Left lung (tissue), 10 donors: ENCODE data around the gene XPR1. TPM values are rescaled to one million over a fixed set of nuclear protein-coding genes. Genes with fewer than 3 reads are reported as not detected.

Source experiments
- ATAC-seq: fragments of 200-7000 bp; cut with Tn5 transposase; one replicate; pipeline ENCODE4 v1.9.1; 2020; ENCODE audit warnings: moderate library complexity
- DNase-seq, 4 donors: peaks; one replicate each; pipeline ENCODE4 v3.0.0-alpha.2; 2013 to 2020
- H3K27ac ChIP-seq, 2 donors: fragments of 200-600 bp; sonication (generic) in 1 of 2; one replicate each; pipeline versions ENCODE4 v1.5.0 to v1.8.0; 2020 to 2021
- H3K27me3 ChIP-seq, 2 donors: fragments of 200-600 bp; sonication (generic) in 1 of 2; one replicate each; pipeline versions ENCODE4 v1.5.0 to v1.8.0; 2020 to 2021
- H3K36me3 ChIP-seq, 2 donors: fragments of 200-600 bp; sonication (generic) in 1 of 2; one replicate each; pipeline versions ENCODE4 v1.5.0 to v1.8.0; 2020 to 2021
- H3K4me1 ChIP-seq, 2 donors: fragments of 200-600 bp; one replicate each; pipeline ENCODE4 v1.8.0; 2021
- H3K4me3 ChIP-seq, 2 donors: fragments of 200-600 bp; sonication (generic) in 1 of 2; one replicate each; pipeline versions ENCODE4 v1.5.0 to v1.8.0; 2020 to 2021; ENCODE audit warnings: mild to moderate bottlenecking in 1 of 2
- H3K9me3 ChIP-seq, 2 donors: fragments of 200-600 bp; sonication (generic) in 1 of 2; one replicate each; pipeline versions ENCODE4 v1.5.0 to v1.8.0; 2020 to 2021
- intact Hi-C, 2 donors: fragments of 100-400 bp; cut with DNase I; formaldehyde crosslinking; loops; one replicate each; pipeline versions ENCODE4 v1.11.2 to v1.14.2; 2022
- polyA plus RNA-seq, 6 donors: library from polyadenylated mRNA; unstranded; fragments of 120-200 nt; gene quantifications; one replicate each; pipeline ENCODE4 v1.2.1, GENCODE V29; 2013; ENCODE audit not compliant: insufficient read length in 6 of 6
- total RNA-seq, 2 donors: library from RNA; stranded (reverse); fragmentation: NEBNext Ultra II Directional; extraction: Animal tissue kit (Norgen Biotek cat#: 25700); gene quantifications; one replicate each; pipeline ENCODE4 v1.2.1, GENCODE V29; 2021
- TF ChIP-seq, protein P1 (sequence below), 2 donors: fragments of 200-600 bp; sonication (generic) in 1 of 2; IDR thresholded peaks; one replicate each; pipeline versions ENCODE4 v1.5.0 to v1.8.0; 2021; ENCODE audit warnings: antibody characterized with exemption in 2 of 2
- donor health status: DM: no; HTN: yes; CAD: no.
- donor health status: DM: no; HTN: no; CAD: no.

XPR1 gene
- total and polyA plus RNA-seq, 8 donors = 24.6 to 34.2 (median 27.8) TPM

DNA sequence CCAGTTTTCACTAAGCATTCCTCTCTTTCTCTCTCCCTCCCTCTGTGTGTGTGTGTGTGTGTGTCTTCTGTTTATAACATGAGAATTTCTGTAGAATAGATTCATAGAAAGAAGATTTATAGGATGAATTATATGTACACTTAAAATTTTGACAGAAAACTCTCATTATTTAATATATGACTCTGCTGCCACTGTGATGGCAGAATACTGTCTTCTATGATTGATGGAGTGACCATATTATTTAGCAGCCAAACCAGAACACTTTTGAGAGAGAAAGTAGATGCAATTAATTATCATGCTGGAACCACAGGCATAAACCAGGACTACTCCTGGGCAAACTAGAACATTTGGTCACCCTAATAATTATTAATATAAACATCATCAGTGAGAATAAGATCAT lies 34.3 kb upstream of the XPR1 start:
- Histone ChIP-seq H3K27ac (no peak overlapping the region), H3K9me3 (no peaks in the 10 kb centered on the region), H3K4me1 (no peaks in the 10 kb centered on the region), H3K36me3 (no peaks in the 10 kb centered on the region), H3K4me3 (no peak overlapping the region), H3K27me3 (no peaks in the 10 kb centered on the region)
- DNase-seq = no peak
- no peak for ATAC-seq
- TF ChIP-seq, protein P1, sequence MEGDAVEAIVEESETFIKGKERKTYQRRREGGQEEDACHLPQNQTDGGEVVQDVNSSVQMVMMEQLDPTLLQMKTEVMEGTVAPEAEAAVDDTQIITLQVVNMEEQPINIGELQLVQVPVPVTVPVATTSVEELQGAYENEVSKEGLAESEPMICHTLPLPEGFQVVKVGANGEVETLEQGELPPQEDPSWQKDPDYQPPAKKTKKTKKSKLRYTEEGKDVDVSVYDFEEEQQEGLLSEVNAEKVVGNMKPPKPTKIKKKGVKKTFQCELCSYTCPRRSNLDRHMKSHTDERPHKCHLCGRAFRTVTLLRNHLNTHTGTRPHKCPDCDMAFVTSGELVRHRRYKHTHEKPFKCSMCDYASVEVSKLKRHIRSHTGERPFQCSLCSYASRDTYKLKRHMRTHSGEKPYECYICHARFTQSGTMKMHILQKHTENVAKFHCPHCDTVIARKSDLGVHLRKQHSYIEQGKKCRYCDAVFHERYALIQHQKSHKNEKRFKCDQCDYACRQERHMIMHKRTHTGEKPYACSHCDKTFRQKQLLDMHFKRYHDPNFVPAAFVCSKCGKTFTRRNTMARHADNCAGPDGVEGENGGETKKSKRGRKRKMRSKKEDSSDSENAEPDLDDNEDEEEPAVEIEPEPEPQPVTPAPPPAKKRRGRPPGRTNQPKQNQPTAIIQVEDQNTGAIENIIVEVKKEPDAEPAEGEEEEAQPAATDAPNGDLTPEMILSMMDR (IDR thresholded peaks at IDR 0.05) = no peak
- intact Hi-C loops = no loop called here

DNA sequence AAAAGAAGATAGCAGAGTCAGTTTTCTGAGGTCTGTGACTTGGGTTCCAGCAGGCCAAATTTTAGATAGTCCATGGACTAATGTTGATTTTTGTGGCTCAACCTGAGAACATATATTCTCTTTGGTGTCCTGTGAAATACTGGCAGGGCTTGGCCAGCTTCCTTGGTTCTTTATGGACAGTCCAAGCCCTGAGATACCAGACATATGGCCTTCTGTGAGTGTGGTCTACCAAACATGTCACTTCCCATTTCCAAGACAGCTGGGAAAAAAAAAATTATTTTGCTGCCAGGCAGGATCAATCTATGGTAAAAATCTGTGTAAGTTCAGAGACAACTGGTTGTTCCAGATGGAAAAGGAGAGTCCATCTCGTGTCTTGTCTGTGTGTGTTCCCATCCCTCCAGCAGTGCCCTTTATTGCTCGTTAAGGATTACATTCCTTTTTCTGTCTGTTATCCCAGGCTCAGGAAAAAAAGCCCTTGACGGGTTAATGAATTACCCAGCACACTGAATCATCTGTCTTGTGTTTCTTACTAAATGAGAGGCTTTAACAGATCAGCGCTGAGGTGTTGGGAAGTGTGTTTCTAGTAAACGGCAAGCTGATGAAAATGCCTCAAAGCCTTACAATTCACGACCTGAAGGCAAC lies 33.4 kb upstream of the XPR1 start:
- H3K4me1 ChIP-seq = no peaks in the 10 kb centered on the region
- no peaks in the 10 kb centered on the region for H3K36me3 ChIP-seq
- H3K9me3 ChIP-seq = no peaks in the 10 kb centered on the region
- intact Hi-C loops = no loop called here
- no peaks in the 10 kb centered on the region for H3K27me3 ChIP-seq
- TF ChIP-seq, protein P1 (IDR thresholded peaks at IDR 0.05) = no peak
- ATAC-seq (peak; percentile 84), DNase-seq (no peak)
- no peak overlapping the region for H3K4me3 ChIP-seq
- no peak overlapping the region for H3K27ac ChIP-seq

DNA sequence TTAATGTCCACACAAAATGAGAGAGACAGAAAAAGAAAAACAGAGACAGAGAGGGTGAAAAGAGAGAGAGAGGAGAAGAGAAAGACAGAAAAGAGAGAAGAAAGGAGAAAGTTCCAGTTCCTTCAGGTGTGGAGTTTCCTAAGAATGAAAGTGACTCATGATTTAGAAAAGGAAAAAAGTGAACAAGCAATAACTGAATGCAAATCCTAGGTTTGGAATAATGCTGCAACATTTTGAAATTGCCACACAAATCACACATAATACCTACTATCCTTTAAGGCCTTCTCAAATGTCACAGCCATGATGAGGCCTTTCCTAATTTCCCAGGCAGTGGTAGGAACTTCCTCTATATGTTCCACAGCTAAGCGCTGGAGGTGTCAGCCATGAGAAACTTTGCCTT lies 31.5 kb upstream of the XPR1 start:
- no peak for ATAC-seq
- TF ChIP-seq, protein P1 (IDR thresholded peaks at IDR 0.05) = no peak
- no peak for DNase-seq
- Histone ChIP-seq H3K27me3 (no peaks in the 10 kb centered on the region), H3K27ac (no peak overlapping the region), H3K4me1 (no peaks in the 10 kb centered on the region), H3K36me3 (no peaks in the 10 kb centered on the region), H3K4me3 (no peak overlapping the region), H3K9me3 (no peaks in the 10 kb centered on the region)
- intact Hi-C loops = no loop called here

DNA sequence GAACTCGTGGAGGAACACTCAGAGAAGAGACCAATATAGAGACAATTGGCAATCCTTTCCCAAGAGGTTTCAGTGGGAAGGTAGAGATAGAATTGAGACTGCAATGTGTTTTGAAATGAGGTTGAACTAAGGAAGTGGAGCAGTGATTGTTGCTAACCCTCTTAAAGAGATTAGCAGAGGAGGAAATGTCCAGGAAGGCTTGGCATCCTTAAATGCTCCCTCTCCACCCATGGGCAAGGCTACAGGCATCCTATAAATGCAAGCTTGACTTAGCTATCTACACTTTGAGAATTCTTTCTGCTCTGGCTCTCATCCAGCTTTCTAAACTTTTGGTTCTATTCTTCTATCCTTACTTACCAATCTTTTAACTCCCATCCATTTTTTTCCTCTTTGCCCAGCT lies 30.3 kb upstream of the XPR1 start:
- DNase-seq = no peak
- no peaks in the 10 kb centered on the region for H3K36me3 ChIP-seq
- no peak for ATAC-seq
- H3K4me1 ChIP-seq = no peaks in the 10 kb centered on the region
- H3K27ac ChIP-seq = no peak overlapping the region
- H3K9me3 ChIP-seq = no peaks in the 10 kb centered on the region
- no peaks in the 10 kb centered on the region for H3K27me3 ChIP-seq
- TF ChIP-seq, protein P1 (IDR thresholded peaks at IDR 0.05) = no peak
- intact Hi-C loops = no loop called here
- H3K4me3 ChIP-seq = no peak overlapping the region

DNA sequence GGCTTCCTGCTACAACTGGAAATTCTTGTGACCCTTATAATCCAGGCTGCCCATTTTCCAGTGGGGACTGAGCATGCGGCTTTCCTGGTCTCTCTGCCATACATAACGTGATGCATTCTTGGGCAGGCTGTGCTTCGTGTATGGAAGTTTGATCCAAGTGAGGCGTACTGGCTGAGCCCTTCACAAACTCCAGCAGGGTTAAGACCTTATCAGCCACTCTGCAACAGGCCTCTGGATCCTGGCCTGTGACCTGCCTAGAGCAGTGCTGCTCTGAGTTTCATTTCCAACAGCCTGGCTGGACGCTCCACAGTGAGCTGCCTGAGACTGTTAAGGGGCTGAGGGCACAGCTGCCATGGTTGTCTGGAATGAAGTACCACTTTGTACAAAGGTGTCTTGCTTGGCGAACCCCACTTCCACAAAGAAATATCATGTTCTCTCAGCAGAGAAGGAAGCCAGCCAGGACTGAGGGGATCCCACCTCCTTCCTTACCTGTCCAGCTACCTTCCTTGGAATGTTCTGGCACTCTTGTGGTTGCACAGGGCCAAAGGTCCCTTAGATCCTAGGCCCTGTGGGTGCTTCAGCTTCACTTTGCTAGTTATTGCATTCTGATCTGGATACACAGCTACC lies 28.5 kb upstream of the XPR1 start:
- no peak for ATAC-seq
- TF ChIP-seq, protein P1 (IDR thresholded peaks at IDR 0.05) = no peak
- no peaks in the 10 kb centered on the region for H3K9me3 ChIP-seq

More for the DNA sequence above, 28.5 kb upstream of the XPR1 start:
- Histone ChIP-seq H3K27me3 (no peaks in the 10 kb centered on the region), H3K4me1 (no peaks in the 10 kb centered on the region), H3K36me3 (no peaks in the 10 kb centered on the region), H3K4me3 (no peak overlapping the region), H3K27ac (no peak overlapping the region)
- no peak for DNase-seq
- intact Hi-C loops = no loop called here
